Endodermal cell (in vitro differentiated cells): ENCODE results near the gene MRGPRD. TPM values are rescaled to one million over a fixed set of nuclear protein-coding genes. Genes with fewer than 3 reads are reported as not detected.
"Not testable (repeated sequence)": the region's sequence is repeated elsewhere in the genome, so short reads cannot be mapped to it uniquely, and the experiment has no call there.

Source experiments
- DNase-seq: peaks from one replicate; pipeline ENCODE4 v3.0.0-alpha.2; 2017
- H3K27ac ChIP-seq: 2 replicates; pipeline ENCODE4 v1.5.1; 2013; ENCODE audit warnings: mild to moderate bottlenecking, low read depth, low read length, moderate library complexity
- H3K27me3 ChIP-seq: 2 replicates; pipeline ENCODE4 v1.6.1; 2013; ENCODE audit warnings: mild to moderate bottlenecking, low read length, moderate library complexity; ENCODE audit not compliant: insufficient read depth, control insufficient read depth, poor library complexity, severe bottlenecking
- H3K36me3 ChIP-seq: 2 replicates; pipeline ENCODE4 v1.7.0; 2013; ENCODE audit warnings: mild to moderate bottlenecking, low read length, moderate library complexity; ENCODE audit not compliant: control insufficient read depth, insufficient read depth
- H3K4me1 ChIP-seq: one replicate; pipeline ENCODE4 v1.7.0; 2013; ENCODE audit warnings: low read length; ENCODE audit not compliant: control insufficient read depth, insufficient read depth
- H3K4me3 ChIP-seq: 2 replicates; pipeline ENCODE4 v1.5.1; 2013; ENCODE audit warnings: mild to moderate bottlenecking, low read length, moderate library complexity
- H3K9ac ChIP-seq: 2 replicates; pipeline ENCODE4 v1.6.1; 2013; ENCODE audit warnings: mild to moderate bottlenecking, low read length, moderate library complexity; ENCODE audit not compliant: poor library complexity, severe bottlenecking; ENCODE audit errors: extremely low read depth
- H3K9me3 ChIP-seq: 2 replicates; pipeline ENCODE4 v1.6.1; 2013; ENCODE audit warnings: mild to moderate bottlenecking, low read length, moderate library complexity; ENCODE audit not compliant: control insufficient read depth
- H3K27ac Mint-ChIP-seq: 2 replicates; pipeline ENCODE4 v1.8.0; 2020; ENCODE audit warnings: mixed read lengths
- H3K27me3 Mint-ChIP-seq: 2 replicates; pipeline ENCODE4 v1.8.0; 2021; ENCODE audit warnings: mild to moderate bottlenecking, mixed read lengths; ENCODE audit not compliant: insufficient read depth
- H3K36me3 Mint-ChIP-seq: 2 replicates; pipeline ENCODE4 v1.8.0; 2020; ENCODE audit warnings: low read depth, mixed read lengths
- H3K4me1 Mint-ChIP-seq: 2 replicates; pipeline ENCODE4 v1.8.0; 2020; ENCODE audit warnings: mixed read lengths
- H3K4me3 Mint-ChIP-seq: 2 replicates; pipeline ENCODE4 v1.8.0; 2020; ENCODE audit warnings: mild to moderate bottlenecking, moderate library complexity, mixed read lengths
- H3K9me3 Mint-ChIP-seq: 2 replicates; pipeline ENCODE4 v1.8.0; 2020; ENCODE audit warnings: mild to moderate bottlenecking, mixed read lengths
- CTCF ChIP-seq: fragments of 200-600 bp; sonication (generic); conservative IDR thresholded peaks from 2 replicates; pipeline ENCODE4 v1.5.0; 2021; ENCODE audit warnings: antibody characterized with exemption, mild to moderate bottlenecking
- WGBS, 2 experiments: methylation state at CpG; one replicate each; pipeline versions ENCODE4 v1.1.5 to v1.1.7; 2013; ENCODE audit warnings: missing lambda C conversion rate in 2 of 2, mixed read lengths in 1 of 2; ENCODE audit not compliant: insufficient coverage in 1 of 2, insufficient read length in 1 of 2; 5-methylcytosine and 5-hydroxymethylcytosine counted together
- total RNA-seq, 2 donors: library from RNA; stranded (reverse); fragmentation: NEBNext Ultra II Directional in 1 of 2; extraction: Animal tissue kit (Norgen Biotek cat#: 25700) in 1 of 2; gene quantifications; 2 replicates in 1 of 2; 3 replicates in 1 of 2; pipeline ENCODE4 v1.2.1, GENCODE V29; 2021

The MRGPRD gene
- total RNA-seq, 2 donors from 2014 or later = not detected

- H3K9me3 ChIP-seq = no peaks in the 10 kb centered on the region
- TF ChIP-seq CTCF = no peak
- Mint-ChIP-seq H3K4me3 (no peak overlapping the region), H3K9me3 (no peaks in the 10 kb centered on the region), H3K27me3 (no peaks in the 10 kb centered on the region), H3K36me3 (no peaks in the 10 kb centered on the region), H3K4me1 (no peaks in the 10 kb centered on the region), H3K27ac (no peak overlapping the region)
- H3K4me3 ChIP-seq = no peak overlapping the region
- no peak overlapping the region for H3K27ac ChIP-seq
- DNase-seq = peak; percentile 12
- H3K4me1 ChIP-seq = peaks cover 6% of the 10 kb centered on the region
- H3K9ac ChIP-seq = no peak overlapping the region
- H3K27me3 ChIP-seq = no peaks in the 10 kb centered on the region
- WGBS, 2 experiments = 94 to 100% methylated on average over 2 to 5 of the region's 5 CpGs
- no peaks in the 10 kb centered on the region for H3K36me3 ChIP-seq
Measured at GRCh38 chr11:69000391-69000790, 19.6 kb upstream of the MRGPRD start.

GRCh38 chr11:68999748-69000355 is 19.1 kb upstream of the MRGPRD start:
- H3K4me3 ChIP-seq, H3K9ac ChIP-seq, H3K4me1 Mint-ChIP-seq, H3K9me3 Mint-ChIP-seq, H3K9me3 ChIP-seq, H3K4me3 Mint-ChIP-seq, H3K27ac Mint-ChIP-seq, H3K27ac ChIP-seq, H3K36me3 ChIP-seq, H3K36me3 Mint-ChIP-seq, H3K27me3 Mint-ChIP-seq, H3K4me1 ChIP-seq, H3K27me3 ChIP-seq: not testable (repeated sequence)
- peak; percentile 21 for DNase-seq
- 92 to 93% methylated on average over 12 of the region's 12 CpGs for WGBS, 2 experiments

GRCh38 chr11:68999093-68999747 is 18.4 kb upstream of the MRGPRD start:
- Histone ChIP-seq H3K27me3 (peaks cover under 1% of the 10 kb centered on the region), H3K4me3 (no peak overlapping the region), H3K27ac (no peak overlapping the region), H3K36me3 (no peaks in the 10 kb centered on the region), H3K4me1 (no peaks in the 10 kb centered on the region), H3K9me3 (no peaks in the 10 kb centered on the region), H3K9ac (no peak overlapping the region)
- no peak for TF ChIP-seq CTCF
- Mint-ChIP-seq H3K4me1 (no peaks in the 10 kb centered on the region), H3K4me3 (no peak overlapping the region), H3K36me3 (no peaks in the 10 kb centered on the region), H3K27ac (no peak overlapping the region), H3K27me3 (no peaks in the 10 kb centered on the region), H3K9me3 (no peaks in the 10 kb centered on the region)
- peak; percentile 28 for DNase-seq
- WGBS, 2 experiments = 88 to 89% methylated on average over 6 to 8 of the region's 8 CpGs
